ENCODE measurements around the gene ABHD4.

Gene ABHD4, protein sequence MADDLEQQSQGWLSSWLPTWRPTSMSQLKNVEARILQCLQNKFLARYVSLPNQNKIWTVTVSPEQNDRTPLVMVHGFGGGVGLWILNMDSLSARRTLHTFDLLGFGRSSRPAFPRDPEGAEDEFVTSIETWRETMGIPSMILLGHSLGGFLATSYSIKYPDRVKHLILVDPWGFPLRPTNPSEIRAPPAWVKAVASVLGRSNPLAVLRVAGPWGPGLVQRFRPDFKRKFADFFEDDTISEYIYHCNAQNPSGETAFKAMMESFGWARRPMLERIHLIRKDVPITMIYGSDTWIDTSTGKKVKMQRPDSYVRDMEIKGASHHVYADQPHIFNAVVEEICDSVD

DNA sequence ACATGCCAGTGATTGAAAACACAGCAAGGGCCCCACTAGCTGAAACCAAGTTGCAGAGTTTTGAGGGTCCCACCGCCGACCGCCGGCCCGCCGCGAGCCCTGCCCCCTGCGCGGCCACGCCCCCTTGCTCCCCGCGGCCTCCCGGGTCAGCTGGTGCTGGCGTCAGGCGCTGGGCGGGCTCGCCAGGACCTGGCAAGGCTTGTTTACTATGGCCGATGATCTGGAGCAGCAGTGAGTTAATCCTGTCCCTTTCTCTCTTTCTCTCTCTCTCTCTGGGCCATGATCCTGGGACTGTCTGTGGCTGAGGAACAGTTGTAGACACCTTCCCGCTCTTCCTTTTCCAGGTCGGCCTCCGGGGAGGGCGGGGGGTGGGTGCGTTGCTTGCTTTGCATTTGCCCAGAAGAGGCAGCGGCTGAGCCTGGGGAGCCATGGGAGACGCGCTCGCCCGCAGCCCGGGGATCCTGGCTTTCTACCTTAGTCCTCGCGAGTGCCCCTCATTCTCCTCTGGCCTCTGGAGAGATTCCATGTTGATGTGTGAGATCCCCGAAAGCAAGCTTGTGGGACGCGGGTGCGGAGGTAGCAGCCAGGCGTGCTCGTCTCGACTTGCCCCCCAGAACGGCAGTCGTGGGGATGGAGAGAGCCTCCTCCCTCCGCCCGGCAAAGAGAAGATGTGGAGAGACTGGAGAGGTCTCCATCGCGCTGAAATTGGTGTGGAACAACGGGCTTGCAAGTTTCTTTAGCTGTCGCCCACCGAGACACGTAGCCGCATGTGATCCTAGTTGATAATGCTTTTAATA lies at the start of gene ABHD4:
Gene ABHD4 (plus strand): TSS at position 202 of the 797 bp plus-strand sequence. CDS start 7 bp downstream, at position 209.
- Histone ChIP-seq H3K9ac (ENCODE audit: low read length) (peak within 1 kb of the TSS; percentile 96), H3K4me2 (ENCODE audit: low read depth, low read length) (peak within 1 kb of the TSS; percentile 97), H3F3A (ENCODE audit: insufficient read depth, low read length) (peaks cover 28% of the 10 kb centered on the region), H3K9me3 (replicated peaks; ENCODE audit: insufficient read depth, low read length) (no peaks in the 10 kb centered on the region), H3K27ac (ENCODE audit: low read length) (peak within 1 kb of the TSS; percentile 94), H4K20me1 (ENCODE audit: insufficient read depth, low read length) (no peaks in the 10 kb centered on the region), H3K4me1 (ENCODE audit: low read length) (peaks cover 31% of the 10 kb centered on the region), H3K79me2 (ENCODE audit: low read length) (peaks cover 47% of the 10 kb centered on the region), H2AFZ (ENCODE audit: low read length) (peak within 1 kb of the TSS; percentile 43), H3K36me3 (replicated peaks; ENCODE audit: insufficient read depth, low read length) (no peaks in the 10 kb centered on the region), H3K9me2 (replicated peaks; ENCODE audit: insufficient read depth, low read length) (no peaks in the 10 kb centered on the region), H3K4me3 (ENCODE audit: low read length) (peak within 1 kb of the TSS; percentile 92), H3K27me3 (replicated peaks; ENCODE audit: insufficient read depth, low read length) (no peaks in the 10 kb centered on the region)
- TF ChIP-seq EZH2phosphoT487 (IDR thresholded peaks at IDR 0.05; ENCODE audit: low read length) (no peak), EZH2 (optimal IDR thresholded peaks at IDR 0.05; ENCODE audit: low read depth, low read length) (no peak)
- TF ChIP-seq, protein P1, sequence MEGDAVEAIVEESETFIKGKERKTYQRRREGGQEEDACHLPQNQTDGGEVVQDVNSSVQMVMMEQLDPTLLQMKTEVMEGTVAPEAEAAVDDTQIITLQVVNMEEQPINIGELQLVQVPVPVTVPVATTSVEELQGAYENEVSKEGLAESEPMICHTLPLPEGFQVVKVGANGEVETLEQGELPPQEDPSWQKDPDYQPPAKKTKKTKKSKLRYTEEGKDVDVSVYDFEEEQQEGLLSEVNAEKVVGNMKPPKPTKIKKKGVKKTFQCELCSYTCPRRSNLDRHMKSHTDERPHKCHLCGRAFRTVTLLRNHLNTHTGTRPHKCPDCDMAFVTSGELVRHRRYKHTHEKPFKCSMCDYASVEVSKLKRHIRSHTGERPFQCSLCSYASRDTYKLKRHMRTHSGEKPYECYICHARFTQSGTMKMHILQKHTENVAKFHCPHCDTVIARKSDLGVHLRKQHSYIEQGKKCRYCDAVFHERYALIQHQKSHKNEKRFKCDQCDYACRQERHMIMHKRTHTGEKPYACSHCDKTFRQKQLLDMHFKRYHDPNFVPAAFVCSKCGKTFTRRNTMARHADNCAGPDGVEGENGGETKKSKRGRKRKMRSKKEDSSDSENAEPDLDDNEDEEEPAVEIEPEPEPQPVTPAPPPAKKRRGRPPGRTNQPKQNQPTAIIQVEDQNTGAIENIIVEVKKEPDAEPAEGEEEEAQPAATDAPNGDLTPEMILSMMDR (IDR thresholded peaks at IDR 0.05; ENCODE audit: low read length) = no peak
- DNase-seq = peak; percentile 60

DNA sequence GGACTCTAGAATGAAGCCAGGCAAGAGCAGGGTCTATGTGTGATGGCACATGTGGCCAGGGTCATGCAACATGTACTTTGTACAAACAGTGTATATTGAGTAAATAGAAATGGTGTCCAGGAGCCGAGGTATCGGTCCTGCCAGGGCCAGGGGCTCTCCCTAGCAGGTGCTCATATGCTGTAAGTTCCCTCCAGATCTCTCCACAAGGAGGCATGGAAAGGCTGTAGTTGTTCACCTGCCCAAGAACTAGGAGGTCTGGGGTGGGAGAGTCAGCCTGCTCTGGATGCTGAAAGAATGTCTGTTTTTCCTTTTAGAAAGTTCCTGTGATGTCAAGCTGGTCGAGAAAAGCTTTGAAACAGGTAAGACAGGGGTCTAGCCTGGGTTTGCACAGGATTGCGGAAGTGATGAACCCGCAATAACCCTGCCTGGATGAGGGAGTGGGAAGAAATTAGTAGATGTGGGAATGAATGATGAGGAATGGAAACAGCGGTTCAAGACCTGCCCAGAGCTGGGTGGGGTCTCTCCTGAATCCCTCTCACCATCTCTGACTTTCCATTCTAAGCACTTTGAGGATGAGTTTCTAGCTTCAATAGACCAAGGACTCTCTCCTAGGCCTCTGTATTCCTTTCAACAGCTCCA lies 48.7 kb upstream of the ABHD4 start:
- H3K27me3 ChIP-seq (replicated peaks; ENCODE audit: insufficient read depth, low read length) = no peaks in the 10 kb centered on the region
- H3K27ac ChIP-seq (ENCODE audit: low read length) = no peak overlapping the region
- H3K9me2 ChIP-seq (replicated peaks; ENCODE audit: insufficient read depth, low read length) = no peaks in the 10 kb centered on the region
- no peaks in the 10 kb centered on the region for H3K79me2 ChIP-seq (ENCODE audit: low read length)
- no peak for DNase-seq
- no peaks in the 10 kb centered on the region for H3K4me1 ChIP-seq (ENCODE audit: low read length)
- no peaks in the 10 kb centered on the region for H4K20me1 ChIP-seq (ENCODE audit: insufficient read depth, low read length)
- H3K36me3 ChIP-seq (replicated peaks; ENCODE audit: insufficient read depth, low read length) = no peaks in the 10 kb centered on the region
- H3K9ac ChIP-seq (ENCODE audit: low read length) = no peak overlapping the region
- H3K4me3 ChIP-seq (ENCODE audit: low read length) = no peak overlapping the region
- no peaks in the 10 kb centered on the region for H3K9me3 ChIP-seq (replicated peaks; ENCODE audit: insufficient read depth, low read length)
- no peak overlapping the region for H2AFZ ChIP-seq (ENCODE audit: low read length)
- H3F3A ChIP-seq (ENCODE audit: insufficient read depth, low read length) = no peaks in the 10 kb centered on the region
- H3K4me2 ChIP-seq (ENCODE audit: low read depth, low read length) = no peak overlapping the region
- TF ChIP-seq EZH2phosphoT487 (IDR thresholded peaks at IDR 0.05; ENCODE audit: low read length) (no peak), EZH2 (optimal IDR thresholded peaks at IDR 0.05; ENCODE audit: low read depth, low read length) (no peak)
- TF ChIP-seq, protein P1 (IDR thresholded peaks at IDR 0.05; ENCODE audit: low read length) = no peak

DNA sequence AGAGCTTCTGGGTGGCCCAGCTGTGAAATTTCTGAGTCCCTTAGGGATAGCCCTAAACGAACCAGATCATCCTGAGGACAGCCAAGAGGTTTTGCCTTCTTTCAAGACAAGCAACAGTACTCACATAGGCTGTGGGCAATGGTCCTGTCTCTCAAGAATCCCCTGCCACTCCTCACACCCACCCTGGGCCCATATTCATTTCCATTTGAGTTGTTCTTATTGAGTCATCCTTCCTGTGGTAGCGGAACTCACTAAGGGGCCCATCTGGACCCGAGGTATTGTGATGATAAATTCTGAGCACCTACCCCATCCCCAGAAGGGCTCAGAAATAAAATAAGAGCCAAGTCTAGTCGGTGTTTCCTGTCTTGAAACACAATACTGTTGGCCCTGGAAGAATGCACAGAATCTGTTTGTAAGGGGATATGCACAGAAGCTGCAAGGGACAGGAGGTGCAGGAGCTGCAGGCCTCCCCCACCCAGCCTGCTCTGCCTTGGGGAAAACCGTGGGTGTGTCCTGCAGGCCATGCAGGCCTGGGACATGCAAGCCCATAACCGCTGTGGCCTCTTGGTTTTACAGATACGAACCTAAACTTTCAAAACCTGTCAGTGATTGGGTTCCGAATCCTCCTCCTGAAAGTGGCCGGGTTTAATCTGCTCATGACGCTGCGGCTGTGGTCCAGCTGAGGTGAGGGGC lies 48.0 kb upstream of the ABHD4 start:
- no peak overlapping the region for H3K4me3 ChIP-seq (ENCODE audit: low read length)
- no peak overlapping the region for H3K9ac ChIP-seq (ENCODE audit: low read length)
- peaks cover 2% of the 10 kb centered on the region for H3K4me1 ChIP-seq (ENCODE audit: low read length)
- H3F3A ChIP-seq (ENCODE audit: insufficient read depth, low read length) = peaks cover 1% of the 10 kb centered on the region; the same call in 1 of the 2 replicates
- TF ChIP-seq EZH2phosphoT487 (IDR thresholded peaks at IDR 0.05; ENCODE audit: low read length) (no peak), EZH2 (optimal IDR thresholded peaks at IDR 0.05; ENCODE audit: low read depth, low read length) (no peak)
- TF ChIP-seq, protein P1 (IDR thresholded peaks at IDR 0.05; ENCODE audit: low read length) = no peak
- no peaks in the 10 kb centered on the region for H3K9me2 ChIP-seq (replicated peaks; ENCODE audit: insufficient read depth, low read length)
- DNase-seq = no peak
- H3K27ac ChIP-seq (ENCODE audit: low read length) = no peak overlapping the region
- no peak overlapping the region for H3K4me2 ChIP-seq (ENCODE audit: low read depth, low read length)
- H4K20me1 ChIP-seq (ENCODE audit: insufficient read depth, low read length) = no peaks in the 10 kb centered on the region
- no peak overlapping the region for H2AFZ ChIP-seq (ENCODE audit: low read length)
- no peaks in the 10 kb centered on the region for H3K36me3 ChIP-seq (replicated peaks; ENCODE audit: insufficient read depth, low read length)
- H3K9me3 ChIP-seq (replicated peaks; ENCODE audit: insufficient read depth, low read length) = no peaks in the 10 kb centered on the region
- H3K79me2 ChIP-seq (ENCODE audit: low read length) = no peaks in the 10 kb centered on the region
- no peaks in the 10 kb centered on the region for H3K27me3 ChIP-seq (replicated peaks; ENCODE audit: insufficient read depth, low read length)

Data from MM.1S (cell line).